Measurements from ENCODE around the gene CRTAC1. TPM values are rescaled to one million over a fixed set of nuclear protein-coding genes. Genes with fewer than 3 reads are reported as not detected.

The CRTAC1 gene
- total RNA-seq, 1 donor = not detected

DNA sequence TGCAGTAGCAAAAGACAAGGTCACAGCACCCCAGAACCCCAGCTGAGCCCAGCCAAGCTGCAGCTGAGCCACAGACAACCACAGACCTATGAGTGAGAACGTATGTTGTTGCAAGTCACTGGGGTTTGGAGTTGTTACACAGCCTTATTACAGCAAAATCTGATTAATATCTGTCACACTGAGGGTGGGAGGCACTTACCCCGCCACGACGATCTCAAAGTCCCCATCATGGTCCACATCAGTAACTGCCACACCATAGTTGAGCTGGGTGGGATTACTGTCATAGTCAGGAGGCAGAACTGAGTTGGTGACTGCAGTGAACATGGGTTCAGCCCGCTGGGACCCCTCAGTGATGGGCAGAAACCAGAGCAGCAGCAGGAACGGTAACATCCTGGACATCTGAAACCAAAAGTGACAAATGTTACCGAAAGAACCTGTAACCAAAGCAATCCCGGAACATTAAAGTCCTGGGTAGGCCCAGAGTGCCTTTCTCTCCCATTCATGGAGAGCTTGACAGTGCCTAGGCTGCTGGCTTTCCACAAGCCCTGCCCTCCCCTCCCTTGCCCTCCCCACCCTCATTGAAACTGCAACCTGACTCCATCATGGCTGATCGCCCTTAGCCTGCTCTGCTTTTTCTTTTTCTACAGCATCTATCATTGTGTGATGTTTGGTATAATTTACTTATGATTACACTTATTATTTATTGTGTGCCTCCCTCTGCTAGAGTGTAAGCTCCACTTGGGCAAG, 19.3 kb downstream of the CRTAC1 start:
- H3K4me3 ChIP-seq (ENCODE audit: low read depth, low read length) = no peak overlapping the region
- TF ChIP-seq, protein P1, sequence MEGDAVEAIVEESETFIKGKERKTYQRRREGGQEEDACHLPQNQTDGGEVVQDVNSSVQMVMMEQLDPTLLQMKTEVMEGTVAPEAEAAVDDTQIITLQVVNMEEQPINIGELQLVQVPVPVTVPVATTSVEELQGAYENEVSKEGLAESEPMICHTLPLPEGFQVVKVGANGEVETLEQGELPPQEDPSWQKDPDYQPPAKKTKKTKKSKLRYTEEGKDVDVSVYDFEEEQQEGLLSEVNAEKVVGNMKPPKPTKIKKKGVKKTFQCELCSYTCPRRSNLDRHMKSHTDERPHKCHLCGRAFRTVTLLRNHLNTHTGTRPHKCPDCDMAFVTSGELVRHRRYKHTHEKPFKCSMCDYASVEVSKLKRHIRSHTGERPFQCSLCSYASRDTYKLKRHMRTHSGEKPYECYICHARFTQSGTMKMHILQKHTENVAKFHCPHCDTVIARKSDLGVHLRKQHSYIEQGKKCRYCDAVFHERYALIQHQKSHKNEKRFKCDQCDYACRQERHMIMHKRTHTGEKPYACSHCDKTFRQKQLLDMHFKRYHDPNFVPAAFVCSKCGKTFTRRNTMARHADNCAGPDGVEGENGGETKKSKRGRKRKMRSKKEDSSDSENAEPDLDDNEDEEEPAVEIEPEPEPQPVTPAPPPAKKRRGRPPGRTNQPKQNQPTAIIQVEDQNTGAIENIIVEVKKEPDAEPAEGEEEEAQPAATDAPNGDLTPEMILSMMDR (IDR thresholded peaks at IDR 0.05; ENCODE audit: insufficient read depth, low read length) = no peak
- DNase-seq (ENCODE audit: low read depth) = no peak

DNA sequence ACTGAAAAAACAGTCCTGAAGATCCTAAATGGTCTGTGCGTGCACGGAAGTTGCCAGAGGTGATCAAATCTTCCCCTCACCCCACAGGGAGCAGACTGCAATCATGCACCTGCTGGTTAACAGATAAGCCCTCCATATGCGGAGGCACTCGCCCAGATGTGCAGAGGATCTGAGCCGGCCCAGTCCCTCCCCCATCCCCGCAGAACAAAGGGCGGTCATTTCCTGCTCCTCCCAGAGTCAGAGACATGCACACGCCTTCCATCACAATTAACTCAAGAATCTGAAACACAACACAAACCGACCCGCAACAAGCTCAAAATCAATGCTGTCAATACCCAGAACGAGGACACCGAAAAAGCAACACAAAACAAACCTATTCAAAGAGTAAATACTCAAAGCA, 24.2 kb downstream of the CRTAC1 start:
- TF ChIP-seq, protein P1 (IDR thresholded peaks at IDR 0.05; ENCODE audit: insufficient read depth, low read length) = no peak
- no peak for DNase-seq (ENCODE audit: low read depth)
- H3K4me3 ChIP-seq (ENCODE audit: low read depth, low read length) = no peak overlapping the region

GRCh38 chr10:98001736-98002135, 28.7 kb downstream of the CRTAC1 start:
- TF ChIP-seq, protein P1 (IDR thresholded peaks at IDR 0.05; ENCODE audit: insufficient read depth, low read length) = no peak
- DNase-seq (ENCODE audit: low read depth) = no peak
- no peak overlapping the region for H3K4me3 ChIP-seq (ENCODE audit: low read depth, low read length)

GRCh38 chr10:98000346-98000745, 30.1 kb downstream of the CRTAC1 start:
- TF ChIP-seq, protein P1 (IDR thresholded peaks at IDR 0.05; ENCODE audit: insufficient read depth, low read length) = no peak
- H3K4me3 ChIP-seq (ENCODE audit: low read depth, low read length) = no peak overlapping the region
- DNase-seq (ENCODE audit: low read depth) = no peak

- TF ChIP-seq, protein P1 (IDR thresholded peaks at IDR 0.05; ENCODE audit: insufficient read depth, low read length) = no peak
- no peak for DNase-seq (ENCODE audit: low read depth)
- no peak overlapping the region for H3K4me3 ChIP-seq (ENCODE audit: low read depth, low read length)
Measured at GRCh38 chr10:97999923-98000248, 30.5 kb downstream of the CRTAC1 start.

DNA sequence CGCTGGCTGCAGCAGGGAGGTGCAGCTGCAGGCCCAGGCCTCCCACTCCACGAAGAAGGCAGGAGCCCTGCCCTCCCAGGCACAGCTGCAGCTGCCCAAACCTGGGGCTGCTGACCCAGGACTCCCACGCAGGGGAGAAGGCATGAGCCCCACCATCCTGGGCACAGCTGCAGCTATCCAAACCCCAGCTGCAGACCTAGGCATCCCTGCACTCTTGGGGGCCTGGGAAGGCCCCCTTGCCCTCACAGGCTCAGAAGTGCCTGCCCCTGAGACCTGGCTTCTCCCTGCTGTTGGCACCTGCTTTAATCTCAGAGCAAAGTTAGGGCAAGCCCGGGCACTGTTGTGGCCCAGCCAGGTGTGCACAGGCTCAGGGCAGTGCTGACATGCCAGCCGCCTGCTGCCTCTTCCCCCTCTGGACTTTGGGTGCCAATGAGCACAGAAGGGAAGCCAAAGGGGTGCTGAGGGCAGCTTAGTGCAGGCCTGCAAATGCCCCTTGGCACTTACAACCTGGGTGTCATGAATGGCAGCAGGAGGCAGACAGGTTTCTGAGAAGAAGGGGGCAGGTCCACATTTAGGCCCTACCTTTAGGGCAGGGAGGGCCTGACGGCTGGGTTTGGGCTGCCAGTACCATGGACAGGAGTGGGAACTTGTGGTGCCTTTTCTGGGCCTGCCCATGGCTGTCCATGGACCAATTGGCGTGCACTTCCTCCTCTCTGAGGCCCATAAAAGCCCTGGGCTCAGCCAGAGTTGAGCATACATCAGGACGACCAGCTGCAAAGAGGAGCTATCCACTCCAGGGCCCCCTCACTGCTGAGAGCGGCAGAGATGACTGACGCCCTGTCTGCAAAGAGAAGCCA, 31.1 kb downstream of the CRTAC1 start:
- no peak for DNase-seq (ENCODE audit: low read depth)
- TF ChIP-seq, protein P1 (IDR thresholded peaks at IDR 0.05; ENCODE audit: insufficient read depth, low read length) = no peak
- no peak overlapping the region for H3K4me3 ChIP-seq (ENCODE audit: low read depth, low read length)

Measured in fibroblast of the aortic adventitia (primary cell).